Kidney capillary endothelial cell (primary cell): ENCODE results near the gene LAMA1.

ENCODE experiments used
- DNase-seq: peaks from one replicate; pipeline ENCODE4 v3.0.0-alpha.2; 2018; ENCODE audit warnings: low spot score

Gene LAMA1

DNA sequence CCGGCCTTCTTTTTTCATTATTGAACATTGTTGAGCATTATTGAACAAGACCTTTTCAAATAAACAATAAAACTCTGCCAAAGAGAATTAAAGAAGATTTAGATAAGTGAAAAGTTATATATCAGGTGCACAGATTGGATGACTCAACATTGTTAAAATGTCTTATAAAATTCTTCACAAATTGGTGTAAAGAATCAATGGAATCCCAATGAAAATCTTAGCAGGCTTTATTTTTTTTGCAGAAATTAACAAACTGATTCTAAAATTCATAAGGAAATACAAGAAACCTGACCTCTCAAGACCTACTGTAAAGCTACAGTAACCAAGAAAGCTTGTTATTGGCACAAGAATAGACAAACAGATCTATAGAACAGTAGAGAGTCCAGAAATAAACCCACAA lies 70.3 kb downstream of the LAMA1 start:
- DNase-seq: no peak

- peak; percentile 76 for DNase-seq
Observed at GRCh38 chr18:7038330-7038851, 79.2 kb downstream of the LAMA1 start.

DNA sequence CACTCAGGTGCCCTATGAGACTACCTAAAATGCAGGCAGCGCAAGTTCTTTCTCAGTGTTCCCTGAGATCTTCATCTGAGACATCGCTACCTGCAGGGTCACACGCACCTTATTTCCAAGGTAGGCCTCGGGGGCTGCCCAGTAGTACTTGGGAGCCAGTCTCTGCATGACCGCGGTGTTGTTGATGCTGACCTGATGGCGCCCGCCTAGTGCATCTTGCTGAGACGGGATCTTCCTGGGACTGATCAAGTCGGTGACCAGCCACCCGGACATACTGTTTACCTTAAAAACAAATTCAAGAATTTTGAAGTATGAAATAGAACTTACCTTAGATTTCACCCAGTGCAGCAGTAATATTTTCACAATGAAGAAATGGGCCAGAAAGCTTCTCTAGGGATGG lies 80.1 kb downstream of the LAMA1 start:
- DNase-seq: no peak

- DNase-seq: no peak
Observed at GRCh38 chr18:7035807-7036206, 81.8 kb downstream of the LAMA1 start.

GRCh38 chr18:7034924-7035323 lies 82.7 kb downstream of the LAMA1 start:
- DNase-seq: no peak

DNA sequence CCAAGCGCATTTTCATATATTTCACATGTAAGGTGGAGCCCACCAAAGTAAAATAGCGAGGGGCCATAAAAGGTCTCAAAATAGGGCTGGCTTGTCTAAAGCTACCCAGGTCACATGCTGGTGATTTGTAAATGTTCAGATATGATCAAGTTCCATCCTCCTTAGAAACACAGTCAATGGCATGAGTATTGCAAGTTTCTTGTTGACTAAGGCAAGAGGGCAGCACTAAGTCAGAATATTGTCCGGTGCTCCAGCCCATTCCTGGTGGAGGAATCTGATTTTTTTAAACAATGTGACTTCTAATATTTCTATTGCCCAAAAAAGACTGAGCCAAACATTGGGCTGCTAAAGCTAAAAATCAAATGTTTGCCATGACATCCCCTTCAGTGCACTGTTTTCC lies 85.1 kb downstream of the LAMA1 start:
- no peak for DNase-seq

- DNase-seq: no peak
Observed at GRCh38 chr18:7028625-7029024, 89.0 kb downstream of the LAMA1 start.

DNA sequence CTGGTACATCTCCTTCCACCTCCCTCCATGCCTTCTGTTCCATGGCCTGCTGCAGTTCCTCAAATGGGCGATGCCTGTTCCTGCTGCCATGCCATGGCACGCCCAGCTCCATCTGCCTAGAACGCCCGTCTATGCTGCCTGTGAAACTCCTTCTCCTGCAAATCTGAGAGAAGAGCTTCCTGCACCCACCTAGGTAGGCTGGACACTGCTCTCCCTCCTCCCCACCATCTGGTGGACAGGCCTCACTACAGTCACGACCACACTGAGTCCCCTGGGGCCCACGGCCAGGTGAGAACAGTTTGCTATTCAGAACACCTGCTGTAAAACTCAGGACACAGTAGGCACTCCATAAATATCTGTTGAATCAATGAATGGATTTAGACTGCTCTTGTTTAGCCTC lies 92.4 kb downstream of the LAMA1 start:
- no peak for DNase-seq

- no peak for DNase-seq
Observed at GRCh38 chr18:7023581-7023980, 94.0 kb downstream of the LAMA1 start.

- DNase-seq: no peak
Observed at GRCh38 chr18:7023063-7023580, 94.5 kb downstream of the LAMA1 start.

- peak; percentile 52 for DNase-seq
Observed at GRCh38 chr18:7021994-7022840, 95.4 kb downstream of the LAMA1 start.

- no peak for DNase-seq
Observed at GRCh38 chr18:7020995-7021777, 96.4 kb downstream of the LAMA1 start.

DNA sequence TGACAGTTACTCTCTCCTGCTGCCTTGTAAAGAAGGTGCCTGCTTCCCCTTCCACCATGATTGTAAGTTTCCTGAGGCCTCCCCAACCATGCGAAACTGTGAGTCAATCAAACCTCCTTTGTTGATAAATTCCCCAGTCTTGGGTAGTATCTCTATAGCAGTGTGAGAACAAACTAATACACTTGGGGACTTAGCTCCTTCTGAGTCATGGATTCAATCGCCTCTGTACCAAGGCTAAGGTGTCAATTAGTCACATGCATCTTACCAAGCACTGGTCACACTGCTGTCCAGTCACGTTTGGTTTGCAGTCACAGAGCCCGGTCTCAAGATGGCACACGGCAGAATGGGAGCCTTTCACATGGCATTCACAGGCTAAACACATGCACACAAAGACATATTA lies 100.6 kb downstream of the LAMA1 start:
- DNase-seq: no peak

- DNase-seq: no peak
Observed at GRCh38 chr18:7011142-7011541, 106.5 kb downstream of the LAMA1 start.

DNA sequence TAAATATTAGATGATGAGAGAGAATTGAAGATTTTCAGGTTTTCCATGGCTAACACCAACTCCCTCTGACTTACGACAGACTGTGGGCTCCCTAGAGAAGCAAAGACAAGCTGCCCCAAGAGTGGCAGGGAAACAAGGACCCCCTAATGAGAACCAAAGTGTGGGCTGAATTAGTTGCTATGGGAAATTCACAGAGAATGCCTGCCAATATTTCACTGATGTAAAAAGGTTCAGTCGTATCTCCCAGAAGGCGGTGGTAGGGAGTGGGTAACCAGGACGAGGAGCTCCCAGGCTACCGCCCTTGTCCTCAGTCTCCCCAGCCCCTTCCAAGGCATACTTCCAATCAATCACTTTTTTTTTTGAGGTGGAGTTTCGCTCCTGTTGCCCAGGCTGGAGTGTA lies 113.6 kb downstream of the LAMA1 start:
- DNase-seq: no peak

- no peak for DNase-seq
Observed at GRCh38 chr18:7002107-7002506, 115.5 kb downstream of the LAMA1 start.

GRCh38 chr18:7000484-7001096 lies 117.0 kb downstream of the LAMA1 start:
- DNase-seq: peak; percentile 21

DNA sequence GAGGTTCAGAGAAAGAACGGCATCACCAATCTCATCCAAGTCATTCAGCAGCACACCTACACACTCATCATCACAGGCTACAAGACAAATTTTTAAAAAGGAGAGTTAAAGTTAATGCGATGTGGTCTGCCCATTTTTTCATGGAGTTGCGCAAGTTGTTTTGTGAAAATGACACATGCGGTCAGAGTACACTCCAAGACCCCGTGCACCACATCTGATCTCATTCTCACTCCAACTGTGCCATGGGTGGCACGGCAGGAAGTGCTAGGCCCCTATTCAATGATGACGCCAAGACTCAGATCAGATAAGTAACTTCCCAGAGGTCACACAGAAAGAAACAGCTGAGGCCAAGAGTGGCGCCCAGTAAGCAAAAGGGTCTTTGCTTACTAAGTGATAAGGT lies 119.8 kb downstream of the LAMA1 start:
- DNase-seq: no peak

DNA sequence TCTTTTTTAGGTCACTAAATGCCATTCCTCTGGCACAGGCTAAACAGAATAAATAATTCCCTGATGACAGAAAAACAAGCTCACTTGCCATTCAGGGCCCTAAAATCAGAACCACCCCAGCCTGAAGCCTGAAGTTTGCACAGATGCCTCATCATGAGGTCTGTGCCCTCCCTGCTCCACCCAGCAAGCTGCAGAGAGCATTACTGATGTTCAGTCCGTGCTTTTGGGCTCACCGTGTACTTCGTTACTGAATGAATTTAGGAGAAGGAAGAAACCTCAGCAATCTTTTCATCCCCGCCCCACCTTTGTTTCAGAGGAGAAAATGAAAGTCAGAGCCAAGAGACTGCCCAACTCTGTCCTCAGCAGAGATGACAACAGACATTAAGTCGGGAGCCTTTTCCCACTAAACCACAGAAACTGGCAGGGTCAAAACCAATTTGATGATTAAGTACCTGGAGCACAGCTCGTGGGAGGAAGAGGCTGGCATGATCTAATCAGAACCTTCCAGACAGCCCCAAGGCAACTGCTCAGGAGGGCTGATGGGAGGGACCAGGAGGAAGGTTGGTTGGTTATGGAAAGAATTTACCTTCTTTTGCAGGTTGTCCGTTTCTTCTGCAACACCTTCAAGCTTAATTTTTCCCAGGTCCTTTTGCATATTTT lies 122.7 kb downstream of the LAMA1 start:
- no peak for DNase-seq

GRCh38 chr18:6994056-6994770 lies 123.4 kb downstream of the LAMA1 start:
- DNase-seq: no peak

GRCh38 chr18:6992761-6993160 lies 124.8 kb downstream of the LAMA1 start:
- no peak for DNase-seq
